HG03439 (cell line): ENCODE data around the gene PCNX1.
"Not testable (repeated sequence)": the region's sequence is repeated elsewhere in the genome, so short reads cannot be mapped to it uniquely, and the experiment has no call there.

ENCODE experiments used
- ATAC-seq: cut with Tn5 transposase; IDR thresholded peaks from one replicate; pipeline ENCODE4 v1.9.1; 2021; ENCODE audit warnings: mild to moderate bottlenecking, moderate library complexity; ENCODE audit not compliant: unreplicated experiment

The PCNX1 gene

DNA sequence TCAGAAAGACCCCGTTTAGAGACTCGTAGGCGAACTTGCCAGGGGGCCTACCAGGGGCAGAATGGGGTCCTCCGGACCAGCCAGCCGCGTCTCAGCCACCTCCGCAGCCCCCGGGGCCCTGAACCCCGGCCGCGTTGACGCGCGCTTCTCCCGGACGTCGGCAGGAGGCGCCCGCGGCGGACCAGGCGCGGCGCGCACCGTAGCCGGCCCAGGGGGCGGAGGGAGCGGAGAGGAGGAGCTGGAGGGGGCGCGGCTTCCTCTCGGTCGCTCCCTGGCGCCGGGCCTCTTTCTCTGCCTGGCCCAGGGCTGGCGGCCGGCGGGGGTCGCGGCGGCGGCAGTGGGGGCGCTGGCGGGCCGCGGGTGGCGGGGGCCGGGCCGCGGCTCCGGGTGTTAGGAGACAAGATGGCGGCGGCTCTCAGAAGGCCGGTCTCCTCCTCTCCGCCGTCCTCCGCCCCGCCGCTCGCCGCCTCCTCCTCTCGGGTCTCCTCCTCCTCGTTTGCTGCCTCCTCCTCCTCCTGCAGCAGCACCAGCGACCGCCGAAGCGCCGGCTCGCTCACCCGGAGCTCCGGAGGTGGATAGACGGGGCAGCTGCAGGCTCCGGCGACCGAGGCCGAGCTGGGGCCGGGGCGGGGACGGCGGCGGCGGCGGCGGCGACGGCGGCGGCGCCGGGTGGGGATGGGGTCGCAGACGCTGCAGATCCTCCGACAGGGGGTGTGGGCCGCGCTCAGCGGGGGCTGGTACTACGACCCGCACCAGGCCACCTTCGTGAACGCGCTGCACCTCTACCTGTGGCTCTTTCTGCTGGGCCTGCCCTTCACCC is at the start of gene PCNX1:
PCNX1 (plus strand) TSS at position 284 of the 820 bp plus-strand sequence; CDS start at position 676, 392 bp downstream.
- ATAC-seq, result peak; percentile 77

DNA sequence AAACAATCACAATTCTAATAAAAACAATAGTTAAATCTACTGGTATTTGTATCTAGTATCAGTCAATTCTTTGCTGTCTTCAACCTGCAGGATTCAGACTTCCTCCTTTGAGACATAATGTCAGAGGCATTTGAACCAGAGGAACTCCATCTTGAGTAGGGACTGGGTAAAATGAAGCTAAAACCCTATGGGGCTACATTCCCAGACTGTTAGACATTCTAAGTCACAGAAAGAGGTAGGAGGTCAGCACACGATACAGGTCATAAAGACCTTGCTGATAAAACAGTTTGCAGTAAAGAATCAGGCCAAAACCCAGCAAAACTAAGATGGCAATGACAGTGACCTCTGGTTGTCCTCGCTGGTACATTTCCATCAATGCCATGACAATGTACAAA is 49.8 kb upstream of the PCNX1 start:
- no peak for ATAC-seq

- no peak for ATAC-seq
Measured at GRCh38 chr14:70858641-70859040, 48.6 kb upstream of the PCNX1 start.

GRCh38 chr14:70866992-70867391 is 40.3 kb upstream of the PCNX1 start:
- not testable (repeated sequence) for ATAC-seq

- ATAC-seq, result no peak
Measured at GRCh38 chr14:70871001-70871400, 36.3 kb upstream of the PCNX1 start.

GRCh38 chr14:70871863-70872677 is 35.2 kb upstream of the PCNX1 start:
- ATAC-seq, result no peak

GRCh38 chr14:70872678-70873020 is 34.6 kb upstream of the PCNX1 start:
- ATAC-seq, result no peak

GRCh38 chr14:70873627-70874026 is 33.6 kb upstream of the PCNX1 start:
- no peak for ATAC-seq

GRCh38 chr14:70875811-70876460 is 31.3 kb upstream of the PCNX1 start:
- ATAC-seq, result not testable (repeated sequence)

- no peak for ATAC-seq
Measured at GRCh38 chr14:70879448-70879847, 27.8 kb upstream of the PCNX1 start.

- not testable (repeated sequence) for ATAC-seq
Measured at GRCh38 chr14:70880888-70881287, 26.4 kb upstream of the PCNX1 start.

DNA sequence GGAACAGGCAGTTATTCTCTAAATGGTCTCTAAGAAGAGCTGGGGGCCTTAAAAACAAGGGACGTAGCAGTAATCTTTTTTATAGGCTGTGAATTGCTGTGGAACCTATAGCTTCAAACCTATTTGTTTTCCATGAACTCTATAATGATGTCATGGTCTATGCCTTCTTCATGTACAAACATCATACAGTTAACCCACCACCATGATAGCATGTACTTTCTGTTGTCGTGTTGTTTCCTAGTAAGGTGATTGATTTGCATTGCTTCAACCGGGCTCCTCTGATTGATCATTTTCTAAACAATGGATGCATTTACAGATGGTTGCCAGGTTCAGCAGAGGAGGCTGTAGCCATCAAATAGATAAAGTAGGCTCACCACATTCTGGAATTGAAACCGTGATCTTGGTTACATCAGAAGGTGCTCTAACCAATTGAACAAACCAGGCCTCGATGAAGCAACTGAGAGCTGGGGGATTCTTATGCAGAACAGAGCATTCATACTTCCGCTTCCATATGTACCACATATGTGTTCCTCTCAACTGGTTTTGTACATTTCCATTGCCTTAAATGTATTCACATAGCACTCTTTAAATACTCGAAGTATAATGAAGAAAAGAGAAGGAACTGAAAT is 25.6 kb upstream of the PCNX1 start:
- ATAC-seq, result no peak

GRCh38 chr14:70882776-70883492 is 24.3 kb upstream of the PCNX1 start:
- no peak for ATAC-seq

GRCh38 chr14:70884595-70885342 is 22.5 kb upstream of the PCNX1 start:
- no peak for ATAC-seq

GRCh38 chr14:70885343-70886022 is 21.8 kb upstream of the PCNX1 start:
- ATAC-seq, result no peak

DNA sequence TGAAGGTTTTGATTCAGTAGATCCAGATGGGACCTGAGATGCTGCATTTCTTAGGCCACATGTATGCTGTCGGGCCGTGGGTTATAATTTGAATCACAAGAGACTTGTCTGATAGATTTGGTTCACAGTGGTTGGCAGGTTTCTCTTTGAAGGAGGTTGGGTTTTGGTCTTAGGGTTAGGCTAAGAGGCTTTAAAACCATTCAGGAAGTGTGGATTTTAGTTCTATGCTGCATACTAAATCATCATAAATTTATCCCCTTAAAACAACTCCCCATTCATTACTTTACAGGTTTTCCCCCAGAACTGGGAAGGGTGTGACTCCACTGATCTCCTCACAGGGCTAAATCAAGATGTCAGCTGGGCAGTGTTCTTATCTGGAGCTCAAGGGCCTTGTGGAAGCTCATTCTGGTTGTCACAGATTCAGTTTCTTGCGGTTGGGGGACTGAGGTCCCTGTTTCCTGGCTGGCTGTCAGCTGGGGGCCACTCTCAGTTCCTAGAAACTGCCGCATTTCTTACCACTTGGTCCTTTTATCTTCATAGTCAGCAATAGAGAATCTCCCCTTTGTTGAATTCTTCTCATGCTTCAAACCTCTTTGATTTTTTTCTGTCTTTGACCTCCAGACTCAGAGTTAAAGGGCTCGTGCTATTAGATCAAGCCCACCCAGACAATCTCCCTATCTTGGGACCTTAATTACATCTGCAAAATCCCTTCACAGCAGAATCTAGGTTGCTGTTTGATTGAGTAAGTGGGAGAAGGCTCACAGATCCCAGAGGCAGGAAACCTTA is 20.6 kb upstream of the PCNX1 start:
- peak; percentile 39 for ATAC-seq

- ATAC-seq, result peak; percentile 38
Measured at GRCh38 chr14:70887207-70887681, 20.0 kb upstream of the PCNX1 start.
